HG03521 (cell line): ENCODE measurements around the gene MGLL.
"Not testable (repeated sequence)": the region's sequence is repeated elsewhere in the genome, so short reads cannot be mapped to it uniquely, and the experiment has no call there.

Source experiments
- ATAC-seq: cut with Tn5 transposase; IDR thresholded peaks from one replicate; pipeline ENCODE4 v1.9.1; 2021; ENCODE audit warnings: mild to moderate bottlenecking, moderate library complexity; ENCODE audit not compliant: unreplicated experiment

The MGLL gene

GRCh38 chr3:127711021-127711695 lies 111.2 kb downstream of the MGLL start:
- ATAC-seq = no peak

GRCh38 chr3:127710155-127710941 lies 112.0 kb downstream of the MGLL start:
- ATAC-seq = no peak

- no peak for ATAC-seq
Measured at GRCh38 chr3:127709320-127710060, 112.8 kb downstream of the MGLL start.

- no peak for ATAC-seq
Measured at GRCh38 chr3:127708837-127709236, 113.5 kb downstream of the MGLL start.

GRCh38 chr3:127707851-127708411 lies 114.4 kb downstream of the MGLL start:
- ATAC-seq = no peak

GRCh38 chr3:127706785-127707351 lies 115.4 kb downstream of the MGLL start:
- no peak for ATAC-seq

- ATAC-seq = no peak
Measured at GRCh38 chr3:127706312-127706711, 116.0 kb downstream of the MGLL start.

- ATAC-seq = not testable (repeated sequence)
Measured at GRCh38 chr3:127704840-127705239, 117.5 kb downstream of the MGLL start.

GRCh38 chr3:127702151-127702578 lies 120.2 kb downstream of the MGLL start:
- ATAC-seq = no peak

- no peak for ATAC-seq
Measured at GRCh38 chr3:127701280-127701911, 120.9 kb downstream of the MGLL start.

- ATAC-seq = no peak
Measured at GRCh38 chr3:127700406-127700805, 121.9 kb downstream of the MGLL start.

GRCh38 chr3:127699416-127700300 lies 122.7 kb downstream of the MGLL start:
- ATAC-seq = no peak

GRCh38 chr3:127698691-127699415 lies 123.5 kb downstream of the MGLL start:
- ATAC-seq = no peak

GRCh38 chr3:127698286-127698685 lies 124.0 kb downstream of the MGLL start:
- ATAC-seq = no peak

GRCh38 chr3:127697551-127698240 lies 124.6 kb downstream of the MGLL start:
- ATAC-seq = peak; percentile 54

- ATAC-seq = no peak
Measured at GRCh38 chr3:127694467-127695215, 127.7 kb downstream of the MGLL start.

GRCh38 chr3:127693336-127693843 lies 128.9 kb downstream of the MGLL start:
- ATAC-seq = no peak
